Heart right ventricle (tissue), 16 donors: ENCODE measurements around the gene PTPRM. TPM values are rescaled to one million over a fixed set of nuclear protein-coding genes. Genes with fewer than 3 reads are reported as not detected.

Experiments
- ATAC-seq, 8 donors: fragments of 200-7000 bp; cut with Tn5 transposase; one replicate each; pipeline ENCODE4 v1.9.1; 2020; ENCODE audit warnings: mild to moderate bottlenecking in 8 of 8, moderate library complexity in 8 of 8, moderate number of reproducible peaks in 1 of 8
- DNase-seq, 2 donors: peaks; one replicate each; pipeline ENCODE4 v3.0.0-alpha.2; 2020
- H3K27ac ChIP-seq, 10 donors: fragments of 200-600 bp; sonication (generic) in 2 of 10; one replicate each; pipeline versions ENCODE4 v1.5.0 to v1.8.0; 2020 to 2022; ENCODE audit warnings: mild to moderate bottlenecking in 3 of 10
- H3K27me3 ChIP-seq, 7 donors: fragments of 200-600 bp; one replicate each; pipeline ENCODE4 v1.8.0; 2021 to 2022; ENCODE audit warnings: mild to moderate bottlenecking in 2 of 7
- H3K36me3 ChIP-seq, 9 donors: fragments of 200-600 bp; sonication (generic) in 1 of 9; one replicate each; pipeline versions ENCODE4 v1.5.0 to v1.8.0; 2020 to 2022; ENCODE audit warnings: mild to moderate bottlenecking in 2 of 9
- H3K4me1 ChIP-seq, 9 donors: fragments of 200-600 bp; sonication (generic) in 1 of 9; one replicate each; pipeline versions ENCODE4 v1.5.0 to v1.8.0; 2020 to 2022; ENCODE audit warnings: mild to moderate bottlenecking in 4 of 9
- H3K4me3 ChIP-seq, 10 donors: fragments of 200-600 bp; sonication (generic) in 2 of 10; one replicate each; pipeline versions ENCODE4 v1.5.0 to v1.8.0; 2020 to 2022; ENCODE audit warnings: mild to moderate bottlenecking in 7 of 10, moderate library complexity in 2 of 10
- H3K9me3 ChIP-seq, 11 donors: fragments of 200-600 bp in 10 of 11; sonication (generic) in 2 of 11; one replicate each; pipeline versions ENCODE4 v1.5.0 to v1.8.0; 2013 to 2022; ENCODE audit warnings: mild to moderate bottlenecking in 2 of 11, control low read depth in 1 of 11, moderate library complexity in 1 of 11
- CTCF ChIP-seq, 9 donors: fragments of 200-600 bp; sonication (generic) in 2 of 9; IDR thresholded peaks; one replicate each; pipeline versions ENCODE4 v1.5.0 to v1.8.0; 2021 to 2022; ENCODE audit warnings: antibody characterized with exemption in 9 of 9, mild to moderate bottlenecking in 5 of 9, moderate library complexity in 1 of 9
- WGBS, 2 donors: extraction: QIAGEN DNeasy Blood & Tissue Kit; methylation state at CpG; one replicate each; pipeline ENCODE4 v1.1.7; 2013; ENCODE audit warnings: inconsistent platforms in 1 of 2; 5-methylcytosine and 5-hydroxymethylcytosine counted together
- intact Hi-C, 10 donors: fragments of 100-400 bp; cut with DNase I; formaldehyde crosslinking; loops; one replicate each; pipeline versions ENCODE4 v1.11.1 to v1.14.2; 2022
- polyA plus RNA-seq, 2 donors: library from polyadenylated mRNA; stranded (reverse); fragments of 200-250 nt; gene quantifications; one replicate each; pipeline ENCODE4 v1.2.3, GENCODE V29; 2013
- total RNA-seq, 10 donors: library from RNA; stranded (reverse); fragmentation: NEBNext Ultra II Directional in 3 of 10; extraction: Animal tissue kit (Norgen Biotek cat#: 25700) in 3 of 10; gene quantifications; one replicate each; pipeline versions ENCODE4 v1.2.1 to v1.2.4, GENCODE V29; 2021 to 2023
- donor health status: Arrhythmogenic right ventricular cardiomyopathy.
- donor health status: ischemic (EF 13 %, LVEDD 7.1; RV severe dilation, severe dysfunction).
- donor health status: healthy with polysubstance abuse.
- donor health status: DM: no; HTN: yes; CAD: no.
- donor health status: DM: no; HTN: no; CAD: no.
- donor health status: ischemic (EF 25% LVEDD 6.9; RV normal size, moderate dysfunction).
- donor health status: ischemic (EF 25% LVEDD 5.7; RV mildly dilated, moderate dysfunction).
- donor health status: healthy.
- donor health status: DM: yes; HTN: yes; CAD: no.
- donor health status: Ischemic cardiomyopathy.
- donor health status: ischemic (EF 35%, LVEDD 5.7; RV mildly dilated, moderate dysfunction).
- donor health status: nonischemic (EF 11% LVEDD 7.7; RV severe dilation, severe dysfunction).
- donor health status: DM: yes; HTN: yes; CAD: no.
- donor health status: PGD.
- donor health status: ischemic (EF 29% LVEDD 5.4; RV normal size, mild dysfunction).
- donor health status: nonischemic (EF 23%, LVEDD 6.1; RV moderate dilation, normal function).

PTPRM gene
- total and polyA plus RNA-seq, 12 donors, result 81.7 to 170 (median 132) TPM

- Histone ChIP-seq H3K36me3 (no peaks in the 10 kb centered on the region), H3K9me3 (no peaks in the 10 kb centered on the region), H3K27me3 (peaks cover 0 to 59% (median 0%) of the 10 kb centered on the region in 7 donors), H3K27ac (peak overlapping the region; percentile 94 to 100 (median 98)), H3K4me3 (peak overlapping the region in 9 of 10 donors; percentile 59 to 95 (median 68)), H3K4me1 (peaks cover 0 to 65% (median 37%) of the 10 kb centered on the region in 9 donors)
- no peak for TF ChIP-seq CTCF (IDR thresholded peaks at IDR 0.05)
- DNase-seq (no peak), ATAC-seq (no peak)
- intact Hi-C loops, result loop anchor here (2.0 to 10.0 kb wide), 22 partner anchors 42 to 919 kb away; no protein-coding TSS in a partner anchor
Observed at GRCh38 chr18:7565677-7566076, 1.4 kb upstream of the PTPRM start.

- peak overlapping the region; percentile 54 to 95 (median 67) for H3K4me3 ChIP-seq
- H3K27ac ChIP-seq, result peak overlapping the region; percentile 94 to 100 (median 98)
- ATAC-seq (no peak), DNase-seq (no peak)
- H3K4me1 ChIP-seq, result peaks cover 0 to 65% (median 37%) of the 10 kb centered on the region in 9 donors
- peaks cover 0 to 60% (median 0%) of the 10 kb centered on the region in 7 donors for H3K27me3 ChIP-seq
- H3K36me3 ChIP-seq, result no peaks in the 10 kb centered on the region
- no peak for TF ChIP-seq CTCF (IDR thresholded peaks at IDR 0.05)
- no peaks in the 10 kb centered on the region for H3K9me3 ChIP-seq
- WGBS, 2 donors, result 5 to 7% methylated on average over 4 of the region's 4 CpGs
- intact Hi-C loops, result loop anchor here (2.0 to 10.0 kb wide), 21 partner anchors 41 to 919 kb away; no protein-coding TSS in a partner anchor
Observed at GRCh38 chr18:7566244-7566566, 911 bp upstream of the PTPRM start.

GRCh38 chr18:7567474-7568425 lies 634 bp downstream of the PTPRM start:
- no peaks in the 10 kb centered on the region for H3K36me3 ChIP-seq
- peak overlapping the region; percentile 92 to 100 (median 98) for H3K27ac ChIP-seq
- no peaks in the 10 kb centered on the region for H3K9me3 ChIP-seq
- DNase-seq (peak; percentile 43 to 55), ATAC-seq (peak; percentile 7 to 48 (median 20))
- H3K4me3 ChIP-seq, result peak overlapping the region; percentile 76 to 95 (median 88)
- TF ChIP-seq CTCF (IDR thresholded peaks at IDR 0.05), result peak in 2 of 9 donors; percentile 7 to 10
- H3K4me1 ChIP-seq, result peaks cover 3 to 64% (median 37%) of the 10 kb centered on the region in 9 donors
- intact Hi-C loops, result loop anchor here (1.0 to 10.0 kb wide), 24 partner anchors 40 to 917 kb away; no protein-coding TSS in a partner anchor
- WGBS, 2 donors, result 0% methylated on average over 65 to 109 of the region's 109 CpGs
- peaks cover 0 to 60% (median 0%) of the 10 kb centered on the region in 7 donors for H3K27me3 ChIP-seq

- peak in 5 of 9 donors; percentile 15 to 60 (median 45) for TF ChIP-seq CTCF (IDR thresholded peaks at IDR 0.05)
- 0 to 1% methylated on average over 39 to 44 of the region's 44 CpGs for WGBS, 2 donors
- Histone ChIP-seq H3K4me1 (peaks cover 5 to 66% (median 43%) of the 10 kb centered on the region in 9 donors), H3K27ac (peak overlapping the region; percentile 92 to 100 (median 98)), H3K9me3 (no peaks in the 10 kb centered on the region), H3K36me3 (no peaks in the 10 kb centered on the region), H3K4me3 (peak overlapping the region; percentile 76 to 95 (median 88)), H3K27me3 (peaks cover 0 to 60% (median 0%) of the 10 kb centered on the region in 7 donors)
- DNase-seq, result peak; percentile 53 to 56
- intact Hi-C loops, result loop anchor here in 9 of 10 donors (5.0 to 10.0 kb wide), 18 partner anchors 39 to 916 kb away; no protein-coding TSS in a partner anchor
- ATAC-seq, result peak; percentile 4 to 43 (median 34)
Observed at GRCh38 chr18:7568426-7568825, 1.3 kb downstream of the PTPRM start.
